CD14-positive monocyte (primary cell): ENCODE data around the gene GNS. TPM values are rescaled to one million over a fixed set of nuclear protein-coding genes. Genes with fewer than 3 reads are reported as not detected.
A peak's percentile ranks its signal among the peaks of the same experiment; 100 is the strongest.

Source experiments
- DNase-seq, 3 donors: peaks; one replicate each; pipeline ENCODE4 v3.0.0-alpha.2; 2011 to 2022
- H2AFZ ChIP-seq: 2 replicates; pipeline ENCODE4 v1.6.0; 2012; ENCODE audit warnings: mild to moderate bottlenecking, low read depth, low read length, inconsistent platforms; ENCODE audit not compliant: insufficient read depth, poor library complexity, severe bottlenecking
- H3K27ac ChIP-seq, 2 donors: 1 replicate in 1 of 2; 2 replicates in 1 of 2; pipeline ENCODE4 v1.5.1; 2012 to 2013; ENCODE audit warnings: low read length in 2 of 2, control low read depth in 1 of 2, inconsistent platforms in 1 of 2, low read depth in 1 of 2, mild to moderate bottlenecking in 1 of 2
- H3K27me3 ChIP-seq, 2 donors: one replicate each; pipeline versions ENCODE4 v1.6.0 to v1.6.1; 2011 to 2013; ENCODE audit warnings: low read length in 2 of 2; ENCODE audit not compliant: control insufficient read depth in 2 of 2, insufficient read depth in 2 of 2
- H3K36me3 ChIP-seq, 2 donors: replicated peaks in 1 of 2; 1 replicate in 1 of 2; 2 replicates in 1 of 2; pipeline versions ENCODE4 v1.5.1 to v1.6.1; 2012 to 2013; ENCODE audit warnings: low read length in 2 of 2, control low read depth in 1 of 2, inconsistent platforms in 1 of 2, mild to moderate bottlenecking in 1 of 2; ENCODE audit not compliant: insufficient read depth in 2 of 2, control insufficient read depth in 1 of 2
- H3K4me1 ChIP-seq, 2 donors: 1 replicate in 1 of 2; 2 replicates in 1 of 2; pipeline versions ENCODE4 v1.5.1 to v1.6.1; 2012 to 2013; ENCODE audit warnings: low read length in 2 of 2, control low read depth in 1 of 2, inconsistent platforms in 1 of 2, mild to moderate bottlenecking in 1 of 2, moderate library complexity in 1 of 2; ENCODE audit not compliant: insufficient read depth in 2 of 2, control insufficient read depth in 1 of 2
- H3K4me2 ChIP-seq: replicated peaks from 2 replicates; pipeline ENCODE3; 2012; ENCODE audit warnings: low read length, moderate library complexity, mild to moderate bottlenecking; ENCODE audit not compliant: poor library complexity, severe bottlenecking; ENCODE audit errors: extremely low read depth
- H3K4me3 ChIP-seq, 3 experiments: fragments of 200-600 bp in 1 of 3; sonication (generic) in 1 of 3; replicated peaks in 1 of 3; 1 replicate in 2 of 3; 2 replicates in 1 of 3; pipeline ENCODE4 v1.5.1; 2011 to 2013; ENCODE audit warnings: low read length in 3 of 3, mild to moderate bottlenecking in 3 of 3, control low read depth in 2 of 3, low read depth in 2 of 3, inconsistent platforms in 1 of 3, moderate library complexity in 1 of 3
- H3K79me2 ChIP-seq: 2 replicates; pipeline ENCODE4 v1.6.0; 2012; ENCODE audit warnings: mild to moderate bottlenecking, control low read depth, inconsistent platforms, low read length, moderate library complexity; ENCODE audit not compliant: insufficient read depth
- H3K9ac ChIP-seq: 2 replicates; pipeline ENCODE4 v1.6.0; 2017; ENCODE audit warnings: low read length, mild to moderate bottlenecking; ENCODE audit not compliant: insufficient read depth, poor library complexity, severe bottlenecking
- H3K9me3 ChIP-seq, 2 donors: replicated peaks in 1 of 2; 1 replicate in 1 of 2; 2 replicates in 1 of 2; pipeline versions ENCODE4 v1.5.1 to v1.6.1; 2012 to 2013; ENCODE audit warnings: low read length in 2 of 2, control low read depth in 1 of 2; ENCODE audit not compliant: control insufficient read depth in 1 of 2, insufficient read depth in 1 of 2
- H4K20me1 ChIP-seq: 2 replicates; pipeline ENCODE4 v1.6.0; 2012; ENCODE audit warnings: mild to moderate bottlenecking, low read length, control low read depth, moderate library complexity; ENCODE audit not compliant: insufficient read depth
- H3K27ac Mint-ChIP-seq, 7 donors: one replicate each; pipeline ENCODE4 v1.8.0; 2020; ENCODE audit warnings: mild to moderate bottlenecking in 7 of 7, mixed read lengths in 7 of 7, moderate library complexity in 6 of 7, inconsistent platforms in 2 of 7
- H3K27me3 Mint-ChIP-seq, 3 donors: one replicate each; pipeline ENCODE4 v1.8.0; 2021 to 2022; ENCODE audit warnings: low read depth in 3 of 3, mild to moderate bottlenecking in 3 of 3, mixed read lengths in 3 of 3, moderate library complexity in 3 of 3, inconsistent platforms in 1 of 3
- H3K36me3 Mint-ChIP-seq, 2 donors: one replicate each; pipeline ENCODE4 v1.8.0; 2020; ENCODE audit warnings: mixed read lengths in 2 of 2, inconsistent platforms in 1 of 2, mild to moderate bottlenecking in 1 of 2
- H3K4me1 Mint-ChIP-seq: one replicate; pipeline ENCODE4 v1.8.0; 2020; ENCODE audit warnings: mild to moderate bottlenecking, mixed read lengths
- H3K4me3 Mint-ChIP-seq, 2 donors: one replicate each; pipeline ENCODE4 v1.8.0; 2020; ENCODE audit warnings: mild to moderate bottlenecking in 2 of 2, mixed read lengths in 2 of 2, moderate library complexity in 1 of 2
- H3K9me3 Mint-ChIP-seq, 7 donors: one replicate each; pipeline ENCODE4 v1.8.0; 2020 to 2022; ENCODE audit warnings: mixed read lengths in 7 of 7, mild to moderate bottlenecking in 6 of 7, moderate library complexity in 6 of 7, inconsistent platforms in 2 of 7
- WGBS: methylation state at CpG from one replicate; pipeline ENCODE4 v1.1.5; 2013; ENCODE audit warnings: missing lambda C conversion rate; ENCODE audit not compliant: insufficient coverage; 5-methylcytosine and 5-hydroxymethylcytosine counted together
- intact Hi-C, 2 donors: fragments of 100-400 bp; cut with micrococcal nuclease; formaldehyde crosslinking; loops; one replicate each; pipeline versions ENCODE4 v1.15.0 to v1.15.1; 2023
- polyA plus RNA-seq, 3 donors: library from polyadenylated mRNA; depleted of rRNA in 1 of 3; unstranded in 2 of 3; stranded (reverse) in 1 of 3; fragments of 300-500 nt in 2 of 3; fragments of >200 nt in 1 of 3; fragmentation: Illumina TruSeq in 2 of 3; gene quantifications; 1 replicate in 2 of 3; 2 replicates in 1 of 3; pipeline ENCODE4 v1.2.3, GENCODE V29; 2012 to 2021
- TF ChIP-seq, protein P1 (sequence below): fragments of 200-600 bp; IDR thresholded peaks from one replicate; pipeline ENCODE4 v1.8.0; 2022; ENCODE audit warnings: antibody characterized with exemption, mild to moderate bottlenecking

The GNS gene
- polyA plus RNA-seq, 3 donors: 103 to 274 (median 203) TPM

- H3K9me3 ChIP-seq: no peaks in the 10 kb centered on the region
- intact Hi-C loops: no loop called here
- no peaks in the 10 kb centered on the region for H3K27me3 ChIP-seq
- Mint-ChIP-seq H3K4me3 (no peak overlapping the region), H3K36me3 (peaks cover 66 to 83% of the 10 kb centered on the region in 2 donors), H3K27me3 (no peaks in the 10 kb centered on the region), H3K4me1 (peaks cover 22% of the 10 kb centered on the region), H3K27ac (no peak overlapping the region), H3K9me3 (no peaks in the 10 kb centered on the region)
- H2AFZ ChIP-seq: no peak overlapping the region
- peaks cover 9 to 10% of the 10 kb centered on the region in 2 donors for H3K4me1 ChIP-seq
- TF ChIP-seq, protein P1, sequence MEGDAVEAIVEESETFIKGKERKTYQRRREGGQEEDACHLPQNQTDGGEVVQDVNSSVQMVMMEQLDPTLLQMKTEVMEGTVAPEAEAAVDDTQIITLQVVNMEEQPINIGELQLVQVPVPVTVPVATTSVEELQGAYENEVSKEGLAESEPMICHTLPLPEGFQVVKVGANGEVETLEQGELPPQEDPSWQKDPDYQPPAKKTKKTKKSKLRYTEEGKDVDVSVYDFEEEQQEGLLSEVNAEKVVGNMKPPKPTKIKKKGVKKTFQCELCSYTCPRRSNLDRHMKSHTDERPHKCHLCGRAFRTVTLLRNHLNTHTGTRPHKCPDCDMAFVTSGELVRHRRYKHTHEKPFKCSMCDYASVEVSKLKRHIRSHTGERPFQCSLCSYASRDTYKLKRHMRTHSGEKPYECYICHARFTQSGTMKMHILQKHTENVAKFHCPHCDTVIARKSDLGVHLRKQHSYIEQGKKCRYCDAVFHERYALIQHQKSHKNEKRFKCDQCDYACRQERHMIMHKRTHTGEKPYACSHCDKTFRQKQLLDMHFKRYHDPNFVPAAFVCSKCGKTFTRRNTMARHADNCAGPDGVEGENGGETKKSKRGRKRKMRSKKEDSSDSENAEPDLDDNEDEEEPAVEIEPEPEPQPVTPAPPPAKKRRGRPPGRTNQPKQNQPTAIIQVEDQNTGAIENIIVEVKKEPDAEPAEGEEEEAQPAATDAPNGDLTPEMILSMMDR: no peak
- peak overlapping the region in 1 of 2 donors; percentile 31 for H3K27ac ChIP-seq
- no peak overlapping the region for H3K4me2 ChIP-seq
- no peak overlapping the region for H3K9ac ChIP-seq
- no peak for DNase-seq
- H3K4me3 ChIP-seq: no peak overlapping the region
- H3K79me2 ChIP-seq: peaks cover 92% of the 10 kb centered on the region
- WGBS: 100% methylated on average over 5 of the region's 7 CpGs
- peaks cover 74 to 95% of the 10 kb centered on the region in 2 donors for H3K36me3 ChIP-seq
- H4K20me1 ChIP-seq: peaks cover 100% of the 10 kb centered on the region
Measured at GRCh38 chr12:64688715-64689114, 70.5 kb downstream of the GNS start.

DNA sequence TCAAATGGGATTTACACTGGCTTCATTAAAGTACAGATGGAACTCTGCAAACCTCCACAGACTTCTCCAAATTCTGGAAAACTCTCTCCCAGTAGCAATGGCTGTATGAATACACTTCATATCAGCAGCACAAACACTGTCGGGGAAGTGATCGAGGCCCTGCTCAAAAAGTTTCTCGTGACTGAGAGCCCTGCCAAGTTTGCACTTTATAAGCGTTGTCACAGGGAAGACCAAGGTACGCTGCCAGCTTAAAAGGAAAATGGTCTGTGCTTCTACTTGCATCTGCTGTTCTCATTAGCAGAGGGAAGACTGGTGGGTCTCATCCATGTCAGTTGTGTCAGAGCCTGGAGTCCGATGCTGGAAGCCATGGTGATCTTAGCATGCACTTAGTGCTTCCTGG, 71.0 kb downstream of the GNS start:
- H3K4me3 Mint-ChIP-seq: no peak overlapping the region
- H2AFZ ChIP-seq: no peak overlapping the region
- peaks cover 63 to 78% of the 10 kb centered on the region in 2 donors for H3K36me3 Mint-ChIP-seq
- H4K20me1 ChIP-seq: peaks cover 100% of the 10 kb centered on the region
- no peaks in the 10 kb centered on the region for H3K9me3 ChIP-seq
- peaks cover 92% of the 10 kb centered on the region for H3K79me2 ChIP-seq
- no peaks in the 10 kb centered on the region for H3K27me3 Mint-ChIP-seq
- H3K4me1 Mint-ChIP-seq: peaks cover 27% of the 10 kb centered on the region
- intact Hi-C loops: no loop called here
- peaks cover 69 to 90% of the 10 kb centered on the region in 2 donors for H3K36me3 ChIP-seq
- DNase-seq: no peak
- peaks cover 14 to 15% of the 10 kb centered on the region in 2 donors for H3K4me1 ChIP-seq
- WGBS: 93% methylated on average over 6 of the region's 6 CpGs
- H3K9ac ChIP-seq: no peak overlapping the region
- H3K27ac ChIP-seq: peak overlapping the region in 1 of 2 donors; percentile 60
- TF ChIP-seq, protein P1: no peak
- no peak overlapping the region for H3K4me2 ChIP-seq
- peak overlapping the region in 4 of 7 donors; percentile 31 to 78 (median 50) for H3K27ac Mint-ChIP-seq
- H3K4me3 ChIP-seq: no peak overlapping the region
- H3K27me3 ChIP-seq: no peaks in the 10 kb centered on the region
- H3K9me3 Mint-ChIP-seq: no peaks in the 10 kb centered on the region
